GM18858 (cell line): ENCODE data around the gene POP5.
A peak's percentile ranks its signal among the peaks of the same experiment; 100 is the strongest.
"Not testable (repeated sequence)": the region's sequence is repeated elsewhere in the genome, so short reads cannot be mapped to it uniquely, and the experiment has no call there.

Experiments
- ATAC-seq: cut with Tn5 transposase; IDR thresholded peaks from one replicate; pipeline ENCODE4 v1.9.1; 2021; ENCODE audit not compliant: unreplicated experiment

POP5 gene, protein sequence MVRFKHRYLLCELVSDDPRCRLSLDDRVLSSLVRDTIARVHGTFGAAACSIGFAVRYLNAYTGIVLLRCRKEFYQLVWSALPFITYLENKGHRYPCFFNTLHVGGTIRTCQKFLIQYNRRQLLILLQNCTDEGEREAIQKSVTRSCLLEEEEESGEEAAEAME

GRCh38 chr12:120580787-120581723 lies at the start of gene POP5:
TSS of gene POP5 (minus strand) at chr12:120581402. CDS start at chr12:120581362, 40 bp downstream.
- peak; percentile 86 for ATAC-seq

GRCh38 chr12:120630104-120630892 lies 49.1 kb upstream of the POP5 start:
- no peak for ATAC-seq

GRCh38 chr12:120628919-120629318 lies 47.7 kb upstream of the POP5 start:
- ATAC-seq: no peak

GRCh38 chr12:120625557-120626419 lies 44.6 kb upstream of the POP5 start:
- no peak for ATAC-seq

DNA sequence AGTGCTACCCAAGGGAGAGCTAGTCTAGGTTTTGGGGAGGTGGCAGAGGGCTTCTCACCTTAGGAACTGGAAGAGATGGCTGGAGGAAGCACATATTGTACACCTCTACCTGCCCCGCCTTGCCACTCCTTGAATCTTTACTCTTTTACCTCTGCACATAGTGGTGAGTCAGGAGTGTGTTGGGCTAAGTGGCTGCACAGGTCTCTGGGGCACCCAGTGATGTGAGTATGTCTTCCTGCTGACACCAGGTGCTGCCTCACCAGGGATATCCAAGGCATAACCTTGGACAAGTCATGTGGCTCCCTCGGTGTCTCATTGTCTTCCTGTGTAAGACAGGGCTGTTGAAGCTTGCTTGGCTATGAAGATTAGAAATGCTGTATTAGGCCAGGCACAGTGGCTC lies 39.4 kb upstream of the POP5 start:
- ATAC-seq: no peak

DNA sequence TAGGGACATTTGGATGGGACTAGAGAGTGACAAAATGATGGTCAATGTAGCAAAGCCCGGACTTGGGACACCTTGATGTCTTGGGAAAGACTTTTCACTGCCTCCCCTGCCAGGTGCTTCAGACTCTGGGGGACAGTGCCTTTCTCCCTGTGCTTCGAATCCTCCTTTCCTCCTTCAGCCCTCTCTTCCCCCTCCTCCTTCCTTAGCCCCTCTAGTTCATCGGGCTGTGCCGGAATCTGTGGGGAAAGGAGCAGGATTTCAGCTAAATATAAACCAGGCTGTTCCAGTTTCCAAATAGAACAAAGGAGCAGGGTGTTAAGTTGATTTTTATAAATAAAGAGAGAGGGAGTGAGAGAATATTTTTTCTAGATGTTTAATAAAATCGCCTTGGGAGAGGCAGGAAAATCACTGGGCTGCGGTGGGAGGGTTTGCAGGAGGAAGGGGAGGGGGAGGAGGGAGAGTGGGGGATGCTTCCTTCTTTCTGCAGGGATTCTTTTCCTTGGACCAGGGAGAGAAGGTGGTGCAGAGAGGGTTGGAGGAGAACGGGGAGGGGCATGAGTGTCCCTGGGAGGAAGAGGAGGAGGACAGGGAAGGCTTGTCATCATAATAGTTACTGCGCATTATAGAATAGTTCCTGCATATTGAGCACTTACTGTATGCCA lies 37.9 kb upstream of the POP5 start:
- ATAC-seq: no peak

GRCh38 chr12:120617767-120618166 lies 36.6 kb upstream of the POP5 start:
- ATAC-seq: not testable (repeated sequence)

- ATAC-seq: not testable (repeated sequence)
Observed at GRCh38 chr12:120617193-120617592, 36.0 kb upstream of the POP5 start.

GRCh38 chr12:120614848-120615247 lies 33.6 kb upstream of the POP5 start:
- ATAC-seq: no peak

GRCh38 chr12:120611534-120611933 lies 30.3 kb upstream of the POP5 start:
- not testable (repeated sequence) for ATAC-seq

DNA sequence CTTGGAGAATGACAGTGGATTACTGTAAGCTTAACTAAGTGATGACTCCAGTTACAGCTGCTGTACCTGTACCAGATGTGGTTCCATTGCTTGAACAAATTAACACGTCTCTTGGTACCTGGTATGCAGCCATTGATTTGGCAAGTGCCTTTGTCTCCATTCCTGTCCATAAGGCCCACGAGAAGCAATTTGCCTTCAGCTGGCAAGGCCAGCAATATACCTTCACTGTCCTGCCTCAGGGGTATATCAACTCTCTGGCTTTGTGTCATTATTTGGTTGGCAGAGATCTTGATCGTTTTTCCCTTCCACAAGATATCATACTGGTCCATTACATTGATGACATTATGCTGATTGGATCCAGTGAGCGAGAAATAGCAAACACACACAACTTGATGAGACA lies 29.4 kb upstream of the POP5 start:
- no peak for ATAC-seq

DNA sequence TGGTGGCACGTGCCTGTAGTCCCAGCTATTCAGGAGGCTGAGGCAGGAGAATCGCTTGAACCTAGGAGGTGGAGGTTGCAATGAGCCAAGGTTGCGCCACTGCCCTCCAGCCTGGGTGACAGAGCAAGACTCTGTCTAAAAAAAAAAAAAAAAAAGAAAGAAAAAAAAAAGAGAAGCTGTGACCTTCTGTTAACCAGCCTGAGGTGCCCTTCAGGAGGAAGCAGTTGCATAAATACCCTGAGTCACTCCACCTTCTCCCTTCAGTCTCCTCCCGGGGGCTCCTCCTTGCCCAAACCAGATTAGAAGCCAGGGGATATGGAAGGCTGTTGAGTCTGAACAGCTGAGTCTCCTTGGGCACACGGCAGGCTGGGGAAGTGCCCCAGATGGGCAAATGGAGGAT lies 21.2 kb upstream of the POP5 start:
- ATAC-seq: not testable (repeated sequence)

DNA sequence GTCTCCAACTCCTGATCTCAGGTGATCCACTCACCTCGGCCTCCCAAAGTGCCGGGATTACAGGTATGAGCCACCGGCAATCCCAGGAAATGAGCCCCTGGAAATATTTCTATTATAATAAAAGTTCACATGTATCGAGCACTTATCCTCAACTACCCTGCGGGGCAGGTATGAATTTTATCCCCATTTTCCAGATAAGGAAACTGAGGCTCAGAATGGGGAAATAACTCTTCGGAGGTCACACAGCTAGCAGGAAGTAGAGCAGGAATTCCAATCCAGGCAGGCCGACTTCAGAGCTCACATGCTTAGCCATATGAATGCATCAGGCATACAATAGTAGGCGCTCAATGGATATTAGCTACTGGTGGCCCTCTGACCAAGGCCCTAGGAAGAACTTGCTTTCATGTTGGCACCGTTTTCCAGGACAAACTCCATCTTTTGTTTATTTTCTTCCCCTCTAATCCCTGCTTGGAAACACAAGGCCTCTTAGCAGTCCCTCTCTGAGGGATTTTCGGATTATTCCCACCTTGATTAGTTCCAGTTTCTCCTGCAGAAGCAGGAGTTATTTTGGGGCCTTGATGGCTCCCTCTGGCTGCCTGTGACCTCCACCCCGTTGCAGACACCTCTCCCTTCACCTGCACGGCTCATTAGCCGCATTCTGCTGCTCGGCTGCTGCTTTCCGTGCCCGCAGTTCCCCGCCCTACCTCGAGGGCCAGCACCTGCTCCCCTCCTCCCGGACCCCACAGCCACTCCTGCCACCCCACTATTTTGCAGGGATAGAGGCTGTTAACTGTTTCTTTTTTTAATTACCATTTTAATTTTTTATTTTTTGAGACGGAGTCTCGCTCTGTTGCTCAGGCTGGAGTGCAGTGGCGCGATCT lies 18.7 kb upstream of the POP5 start:
- no peak for ATAC-seq

DNA sequence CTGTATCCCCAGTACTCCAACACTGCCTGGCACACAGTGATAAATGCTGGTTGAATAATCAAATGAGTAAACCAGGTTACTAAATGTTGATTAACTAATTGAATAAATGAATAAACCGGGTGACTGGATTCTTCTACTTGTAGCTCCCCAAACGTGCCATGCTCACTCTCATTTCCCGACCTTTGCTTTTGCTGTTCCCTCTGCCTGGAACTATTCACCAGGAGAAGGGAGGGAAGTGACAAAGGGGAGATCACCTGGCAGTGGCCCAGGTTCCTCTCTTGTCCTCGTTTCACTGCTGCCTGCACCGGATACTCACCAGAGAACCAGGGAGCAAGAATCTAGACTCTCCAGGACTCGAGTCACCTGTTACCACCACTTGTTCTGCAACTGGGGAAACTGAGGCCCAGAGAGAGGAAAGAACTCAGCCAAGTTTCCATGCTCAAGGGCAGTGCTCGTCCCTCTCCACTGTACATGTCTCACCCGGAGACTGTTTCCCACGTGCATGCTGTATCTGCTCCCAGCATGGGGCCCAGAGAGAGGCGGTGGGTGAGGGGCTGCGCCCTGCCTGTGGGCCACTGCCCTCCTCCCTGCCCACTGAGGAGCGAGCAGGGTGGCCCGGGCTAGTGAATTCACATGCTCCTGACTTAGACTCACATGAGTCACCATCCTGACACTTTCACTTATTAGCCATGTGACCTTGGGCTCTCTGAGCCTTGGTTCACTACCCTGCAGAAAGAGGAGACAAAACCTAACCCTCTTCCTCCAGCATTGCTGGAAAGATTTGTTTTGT lies 17.7 kb upstream of the POP5 start:
- ATAC-seq: no peak

- no peak for ATAC-seq
Observed at GRCh38 chr12:120597861-120598260, 16.7 kb upstream of the POP5 start.

DNA sequence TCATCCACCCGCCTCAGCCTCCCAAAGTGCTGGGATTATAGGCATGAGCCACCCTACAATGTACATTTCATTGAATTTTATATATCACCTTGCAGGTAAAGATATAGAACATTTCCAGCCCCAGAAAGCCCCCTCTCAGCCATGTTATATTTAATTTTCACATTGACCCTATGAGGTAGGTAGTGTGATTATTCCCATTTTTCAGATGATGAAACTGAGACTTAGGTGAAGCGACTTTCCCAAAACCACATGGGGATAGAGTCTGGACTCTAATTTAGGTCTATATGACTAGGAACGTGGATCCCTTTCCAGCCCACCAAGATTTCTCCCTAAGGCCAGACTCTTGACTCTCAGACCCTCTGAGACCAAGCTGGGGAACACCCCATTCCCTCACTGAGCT lies 15.7 kb upstream of the POP5 start:
- ATAC-seq: no peak

DNA sequence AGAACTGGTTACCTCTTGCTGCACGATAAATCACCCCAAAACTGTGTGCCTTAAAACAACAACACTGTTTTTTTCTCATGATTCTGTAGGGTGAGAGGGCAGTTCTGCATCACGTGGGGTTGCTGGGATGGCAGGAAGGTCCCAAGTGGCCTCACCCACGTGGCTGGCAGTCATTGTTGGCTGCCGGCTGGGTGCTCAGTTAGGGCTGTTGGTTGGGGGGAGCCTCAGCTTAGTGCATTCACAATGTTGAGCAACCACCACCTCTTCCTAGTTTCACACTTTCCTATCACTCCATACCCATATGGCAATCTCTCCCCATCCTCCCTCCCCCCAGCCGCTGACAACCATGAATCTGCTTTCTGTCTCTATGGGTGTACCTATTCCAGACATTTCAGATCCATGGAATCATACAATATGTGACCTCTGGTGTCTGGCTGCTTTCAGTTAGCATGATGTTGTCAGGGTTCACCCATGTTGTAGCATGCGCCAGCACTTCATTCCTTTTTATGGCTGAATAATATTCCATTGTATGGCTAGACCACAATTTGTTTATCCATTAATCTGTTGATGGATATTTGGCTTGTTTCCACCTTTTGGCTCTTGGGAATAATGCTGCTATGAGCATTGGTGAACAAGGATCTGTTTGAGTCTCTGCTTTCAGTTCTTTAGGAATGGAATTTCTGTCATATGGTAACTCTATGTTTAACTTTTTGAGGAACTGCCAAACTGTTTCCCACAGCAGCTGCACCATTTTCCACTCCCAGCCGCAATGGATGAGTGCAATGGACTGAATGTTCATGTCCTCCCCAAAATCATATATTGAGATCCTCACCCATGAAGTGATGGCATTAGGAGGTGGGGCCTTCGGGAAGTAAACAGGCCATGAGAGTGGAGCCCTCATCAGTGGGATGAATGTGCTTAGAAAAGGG lies 11.2 kb upstream of the POP5 start:
- ATAC-seq: no peak
